HepG2 (cell line): ENCODE results near the gene STIM1. TPM values are rescaled to one million over a fixed set of nuclear protein-coding genes. Genes with fewer than 3 reads are reported as not detected.

Source experiments
- ATAC-seq: fragments of 200-7000 bp; cut with Tn5 transposase; 3 replicates; pipeline ENCODE4 v1.9.1; 2020; ENCODE audit warnings: mild to moderate bottlenecking, moderate library complexity
- BruUV-seq: library from RNA; stranded (reverse); fragments of 400-500 nt; replicated peaks from 2 replicates; lab custom pipeline; 2021; lab: Mats Ljungman, UMichigan
- CTCF ChIA-PET: fragments of 300-600 bp; formaldehyde crosslinking; extraction: SDS; loops from one replicate; lab custom pipeline; 2021; ENCODE audit warnings: low total read pairs, inconsistent platforms, low intra/inter-chr PET ratio; lab: Yijun Ruan, JAX
- POLR2A ChIA-PET: fragments of 350-600 bp; sonication (Branson Sonifier 250); formaldehyde crosslinking; loops from one replicate; lab custom pipeline; 2020; ENCODE audit warnings: antibody characterized with exemption, inconsistent platforms; lab: Yijun Ruan, JAX
- DNase-seq: peaks from one replicate; pipeline ENCODE4 v3.0.0-alpha.2; 2015; ENCODE audit warnings: low spot score
- FAIRE-seq: peaks from 3 replicates; lab custom pipeline; 2011; peaks lifted over from hg19 to GRCh38; lab: Jason Lieb, UNC
- H2AFZ ChIP-seq: one replicate; pipeline ENCODE4 v1.6.1; 2011; ENCODE audit warnings: low read length, inconsistent platforms
- H3K27ac ChIP-seq: fragments of 300-600 bp; 3 replicates; pipeline ENCODE4 v1.8.0; 2011; ENCODE audit warnings: mixed run types, mild to moderate bottlenecking, mixed read lengths, low read length, inconsistent platforms; ENCODE audit not compliant: insufficient read depth; ENCODE audit errors: extremely low read length
- H3K27me3 ChIP-seq, 2 experiments: fragments of 200-600 bp in 1 of 2; 2 replicates in 1 of 2; 3 replicates in 1 of 2; pipeline versions ENCODE4 v1.6.0 to v1.8.0; 2011; ENCODE audit warnings: low read length in 2 of 2, mild to moderate bottlenecking in 2 of 2, moderate library complexity in 2 of 2, inconsistent platforms in 1 of 2; ENCODE audit not compliant: insufficient read depth in 2 of 2, control insufficient read depth in 1 of 2
- H3K36me3 ChIP-seq, 2 experiments: fragments of 200-600 bp in 1 of 2; replicated peaks in 1 of 2; 2 replicates in 1 of 2; 3 replicates in 1 of 2; pipeline versions ENCODE4 v1.5.1 to v1.8.0; 2011; ENCODE audit warnings: low read length in 2 of 2, inconsistent platforms in 1 of 2; ENCODE audit not compliant: insufficient read depth in 2 of 2, control insufficient read depth in 1 of 2
- H3K4me1 ChIP-seq: 2 replicates; pipeline ENCODE4 v1.5.1; 2012; ENCODE audit warnings: low read length, inconsistent platforms; ENCODE audit not compliant: insufficient read depth
- H3K4me2 ChIP-seq: 2 replicates; pipeline ENCODE4 v1.6.0; 2011; ENCODE audit warnings: low read depth, low read length, inconsistent platforms
- H3K4me3 ChIP-seq, 3 experiments: fragments of 200-600 bp in 1 of 3; sonication (generic), shearing (Covaris generic) in 1 of 3; replicated peaks in 1 of 3; 2 replicates each; pipeline ENCODE4 v1.5.1; 2011 to 2016; ENCODE audit warnings: low read length in 3 of 3, inconsistent platforms in 2 of 3, low read depth in 2 of 3, mild to moderate bottlenecking in 2 of 3, control low read depth in 1 of 3, mixed read lengths in 1 of 3; ENCODE audit not compliant: insufficient read depth in 1 of 3
- H3K79me2 ChIP-seq: one replicate; pipeline ENCODE4 v1.6.1; 2011; ENCODE audit warnings: low read length, inconsistent platforms; ENCODE audit not compliant: insufficient read depth
- H3K9ac ChIP-seq: 2 replicates; pipeline ENCODE4 v1.6.0; 2011; ENCODE audit warnings: mild to moderate bottlenecking, low read depth, low read length, inconsistent platforms; ENCODE audit not compliant: insufficient read depth
- H3K9me3 ChIP-seq: 2 replicates; pipeline ENCODE4 v1.5.1; 2012; ENCODE audit warnings: mild to moderate bottlenecking, low read length
- H4K20me1 ChIP-seq: 2 replicates; pipeline ENCODE4 v1.6.0; 2011; ENCODE audit warnings: inconsistent platforms, mild to moderate bottlenecking, low read length, moderate library complexity; ENCODE audit not compliant: insufficient read depth
- AGO1 ChIP-seq: fragments of 200-400 bp; formaldehyde crosslinking; IDR thresholded peaks from 2 replicates; pipeline ENCODE4 v1.6.1; 2017; ENCODE audit warnings: mild to moderate bottlenecking, low read depth, low read length, moderate library complexity; ENCODE audit not compliant: poor library complexity, severe bottlenecking
- FLYWCH1 ChIP-seq: sonication (generic); formaldehyde crosslinking; IDR thresholded peaks from 2 replicates; pipeline ENCODE4 v1.8.1; 2023; ENCODE audit warnings: mild to moderate bottlenecking, missing genetic modification reagents
- HMG20A ChIP-seq: IDR thresholded peaks from 2 replicates; pipeline ENCODE4 v1.6.1; 2016; ENCODE audit warnings: borderline replicate concordance
- KDM3A ChIP-seq: IDR thresholded peaks from 2 replicates; pipeline ENCODE4 v1.6.1; 2018; ENCODE audit warnings: low read depth, missing compliant biosample characterization
- REPIN1 ChIP-seq: sonication (generic); formaldehyde crosslinking; IDR thresholded peaks from 2 replicates; pipeline ENCODE4 v1.8.0; 2022; ENCODE audit warnings: missing genetic modification reagents, low read depth, mild to moderate bottlenecking, borderline replicate concordance
- SETDB1 ChIP-seq: sonication (generic); formaldehyde crosslinking; IDR thresholded peaks from 2 replicates; pipeline ENCODE4 v1.5.1; 2020; ENCODE audit warnings: missing genetic modification reagents, mild to moderate bottlenecking, borderline replicate concordance
- SIN3A ChIP-seq: IDR thresholded peaks from 2 replicates; pipeline ENCODE4 v1.6.1; 2011; ENCODE audit warnings: low read depth, mild to moderate bottlenecking, control low read depth, low read length, borderline replicate concordance
- U2AF1 ChIP-seq: fragments of 200-400 bp; formaldehyde crosslinking; optimal IDR thresholded peaks from 2 replicates; pipeline ENCODE3; 2017; ENCODE audit warnings: mild to moderate bottlenecking, low read depth, low read length
- ZFX ChIP-seq: sonication (generic); formaldehyde crosslinking; IDR thresholded peaks from 2 replicates; pipeline ENCODE4 v1.4.0; 2020; ENCODE audit warnings: mild to moderate bottlenecking, low read depth, missing genetic modification reagents, moderate library complexity
- ZNF30 ChIP-seq: sonication (generic); formaldehyde crosslinking; IDR thresholded peaks from 2 replicates; pipeline ENCODE4 v1.5.0; 2020; ENCODE audit warnings: mild to moderate bottlenecking, missing genetic modification reagents
- ZNF501 ChIP-seq: sonication (generic); formaldehyde crosslinking; IDR thresholded peaks from 2 replicates; pipeline ENCODE4 v1.5.1; 2020; ENCODE audit warnings: mild to moderate bottlenecking, moderate library complexity, missing genetic modification reagents
- ZNF547 ChIP-seq: sonication (generic); formaldehyde crosslinking; IDR thresholded peaks from 2 replicates; pipeline ENCODE4 v1.5.1; 2020; ENCODE audit warnings: mild to moderate bottlenecking, missing genetic modification reagents
- ZNF550 ChIP-seq: sonication (generic); formaldehyde crosslinking; IDR thresholded peaks from 2 replicates; pipeline ENCODE4 v1.4.0; 2020; ENCODE audit warnings: mild to moderate bottlenecking, missing genetic modification reagents, borderline replicate concordance
- ZNF558 ChIP-seq: sonication (generic); formaldehyde crosslinking; IDR thresholded peaks from 2 replicates; pipeline ENCODE4 v1.9.0; 2022; ENCODE audit warnings: mild to moderate bottlenecking, missing genetic modification reagents, borderline replicate concordance
- WGBS: methylation state at CpG from one replicate; pipeline ENCODE4 v1.1.6; 2017; ENCODE audit warnings: low lambda C conversion rate; 5-methylcytosine and 5-hydroxymethylcytosine counted together
- in situ Hi-C: cut with HindIII; loops from 2 replicates; pipeline ENCODE4 v1.10.0; 2017; ENCODE audit warnings: low pct_unique_long_range_greater_than_20kb; ENCODE audit not compliant: extremely low pct_ligation_motif_present
- intact Hi-C: fragments of 100-400 bp; cut with micrococcal nuclease; formaldehyde crosslinking; loops from one replicate; pipeline ENCODE4 v1.10.0; 2022; ENCODE audit not compliant: unreplicated experiment
- polyA plus RNA-seq, 8 experiments: library from polyadenylated mRNA; depleted of rRNA in 3 of 8; stranded (reverse) in 7 of 8; unstranded in 1 of 8; fragments of >200 nt; fragmentation: Illumina TruSeq in 4 of 8; extraction: Trizol in 4 of 8; gene quantifications; 2 replicates each; pipeline versions ENCODE4 v1.2.1 to v1.2.3, GENCODE V29; 2011 to 2016; ENCODE audit warnings: low read depth in 4 of 8, missing spikeins in 1 of 8, mixed read lengths in 1 of 8; ENCODE audit not compliant: insufficient read depth in 1 of 8
- total RNA-seq, 5 experiments: library from RNA; depleted of rRNA; stranded (reverse); fragments of >200 nt; fragmentation: Illumina TruSeq; extraction: Trizol; gene quantifications; 2 replicates each; pipeline ENCODE4 v1.2.3, GENCODE V29; 2016; ENCODE audit warnings: low read depth in 1 of 5
- TF ChIP-seq, protein P1 (sequence below): sonication (generic); formaldehyde crosslinking; IDR thresholded peaks from 2 replicates; pipeline ENCODE4 v1.4.0; 2020; ENCODE audit warnings: mild to moderate bottlenecking, missing genetic modification reagents, borderline replicate concordance
- TF ChIP-seq, protein P2 (sequence below): IDR thresholded peaks from 2 replicates; pipeline ENCODE4 v1.6.1; 2016; ENCODE audit warnings: mild to moderate bottlenecking, missing biosample characterization, missing genetic modification reagents
- TF ChIP-seq, protein P3 (sequence below): IDR thresholded peaks from 2 replicates; pipeline ENCODE4 v1.6.1; 2012; ENCODE audit warnings: inconsistent platforms

STIM1 gene
- total and polyA plus RNA-seq, 2 of the 13 experiments (the other 11 are each of a cell fraction or from before 2014, with no cell fraction given) = 19.2 to 28.5 TPM

DNA sequence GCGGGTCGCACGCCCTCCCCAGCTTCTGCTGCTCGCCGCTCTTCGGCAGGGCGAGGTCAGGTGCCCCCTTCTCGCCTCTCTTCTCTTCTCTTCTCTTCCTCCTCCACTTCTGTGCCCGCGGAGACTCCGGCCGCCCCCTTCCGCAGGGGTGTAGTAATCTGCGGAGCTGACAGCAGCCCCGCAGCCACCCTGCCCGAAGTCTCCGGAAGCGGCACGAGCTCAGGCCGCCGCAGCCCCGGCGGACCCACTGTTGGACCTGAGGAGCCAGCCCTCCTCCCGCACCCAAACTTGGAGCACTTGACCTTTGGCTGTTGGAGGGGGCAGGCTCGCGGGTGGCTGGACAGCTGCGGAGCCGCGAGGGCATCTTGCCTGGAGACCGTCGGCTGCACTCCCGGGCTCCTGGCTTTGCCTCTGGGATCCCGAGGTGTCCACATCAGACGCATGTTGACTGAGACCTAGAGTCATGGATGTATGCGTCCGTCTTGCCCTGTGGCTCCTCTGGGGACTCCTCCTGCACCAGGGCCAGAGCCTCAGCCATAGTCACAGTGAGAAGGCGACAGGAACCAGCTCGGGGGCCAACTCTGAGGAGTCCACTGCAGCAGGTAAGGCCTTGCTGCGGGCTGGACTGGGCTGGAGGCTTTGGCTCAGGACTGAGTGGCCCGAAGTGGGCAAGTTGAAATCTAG lies 486 bp downstream of the STIM1 start:
- ChIA-PET CTCF (interaction anchor here (2.1 kb wide), 1 partner anchor 216 kb away, joined by 30 read pairs; no protein-coding TSS in a partner anchor), POLR2A (interaction anchor here (0.6 to 3.4 kb wide), 17 partner anchors 11 to 477 kb away, joined by 3 to 44 read pairs (median 10); partner anchors contain the start of genes RHOG and ZNF195)
- Histone ChIP-seq H3K79me2 (peaks cover 51% of the 10 kb centered on the region), H3K27ac (peak overlapping the region; percentile 86), H3K27me3 (no peaks in the 10 kb centered on the region; a peak in 1 of 5 replicates), H3K4me1 (peaks cover 57% of the 10 kb centered on the region), H3K4me2 (peak overlapping the region; percentile 92), H3K9me3 (no peaks in the 10 kb centered on the region), H3K36me3 (no peaks in the 10 kb centered on the region), H2AFZ (no peak overlapping the region), H3K4me3 (peak overlapping the region; percentile 76 to 96 (median 87)), H4K20me1 (no peaks in the 10 kb centered on the region), H3K9ac (peak overlapping the region; percentile 82)
- 0% methylated on average over 23 of the region's 40 CpGs for WGBS
- ATAC-seq (peak; percentile 50), FAIRE-seq (no peak), DNase-seq (no peak)
- in situ Hi-C loops = loop anchor here (10.0 kb wide), 1 partner anchor 109 kb away; no protein-coding TSS in a partner anchor
- intact Hi-C loops = loop anchor here (1.0 to 5.0 kb wide), 7 partner anchors 15 to 216 kb away; partner anchors contain the start of gene RHOG
- BruUV-seq = no TSS peak
- 0 out of 2 replicates have a peak, but pooled peaks have one; percentile 64 for TF ChIP-seq SIN3A
- TF ChIP-seq U2AF1 = no peak
- 0 out of 2 replicates have a peak, but pooled peaks have one; percentile 17 for TF ChIP-seq ZNF558
- TF ChIP-seq ZNF550 (CRISPR knock-in tag) = 0 out of 2 replicates have a peak, but pooled peaks have one; percentile 47
- TF ChIP-seq KDM3A (CRISPR knock-in tag) = peak; percentile 65; the same call in 1 of the 2 replicates
- no peak for TF ChIP-seq AGO1
- TF ChIP-seq, protein P1, sequence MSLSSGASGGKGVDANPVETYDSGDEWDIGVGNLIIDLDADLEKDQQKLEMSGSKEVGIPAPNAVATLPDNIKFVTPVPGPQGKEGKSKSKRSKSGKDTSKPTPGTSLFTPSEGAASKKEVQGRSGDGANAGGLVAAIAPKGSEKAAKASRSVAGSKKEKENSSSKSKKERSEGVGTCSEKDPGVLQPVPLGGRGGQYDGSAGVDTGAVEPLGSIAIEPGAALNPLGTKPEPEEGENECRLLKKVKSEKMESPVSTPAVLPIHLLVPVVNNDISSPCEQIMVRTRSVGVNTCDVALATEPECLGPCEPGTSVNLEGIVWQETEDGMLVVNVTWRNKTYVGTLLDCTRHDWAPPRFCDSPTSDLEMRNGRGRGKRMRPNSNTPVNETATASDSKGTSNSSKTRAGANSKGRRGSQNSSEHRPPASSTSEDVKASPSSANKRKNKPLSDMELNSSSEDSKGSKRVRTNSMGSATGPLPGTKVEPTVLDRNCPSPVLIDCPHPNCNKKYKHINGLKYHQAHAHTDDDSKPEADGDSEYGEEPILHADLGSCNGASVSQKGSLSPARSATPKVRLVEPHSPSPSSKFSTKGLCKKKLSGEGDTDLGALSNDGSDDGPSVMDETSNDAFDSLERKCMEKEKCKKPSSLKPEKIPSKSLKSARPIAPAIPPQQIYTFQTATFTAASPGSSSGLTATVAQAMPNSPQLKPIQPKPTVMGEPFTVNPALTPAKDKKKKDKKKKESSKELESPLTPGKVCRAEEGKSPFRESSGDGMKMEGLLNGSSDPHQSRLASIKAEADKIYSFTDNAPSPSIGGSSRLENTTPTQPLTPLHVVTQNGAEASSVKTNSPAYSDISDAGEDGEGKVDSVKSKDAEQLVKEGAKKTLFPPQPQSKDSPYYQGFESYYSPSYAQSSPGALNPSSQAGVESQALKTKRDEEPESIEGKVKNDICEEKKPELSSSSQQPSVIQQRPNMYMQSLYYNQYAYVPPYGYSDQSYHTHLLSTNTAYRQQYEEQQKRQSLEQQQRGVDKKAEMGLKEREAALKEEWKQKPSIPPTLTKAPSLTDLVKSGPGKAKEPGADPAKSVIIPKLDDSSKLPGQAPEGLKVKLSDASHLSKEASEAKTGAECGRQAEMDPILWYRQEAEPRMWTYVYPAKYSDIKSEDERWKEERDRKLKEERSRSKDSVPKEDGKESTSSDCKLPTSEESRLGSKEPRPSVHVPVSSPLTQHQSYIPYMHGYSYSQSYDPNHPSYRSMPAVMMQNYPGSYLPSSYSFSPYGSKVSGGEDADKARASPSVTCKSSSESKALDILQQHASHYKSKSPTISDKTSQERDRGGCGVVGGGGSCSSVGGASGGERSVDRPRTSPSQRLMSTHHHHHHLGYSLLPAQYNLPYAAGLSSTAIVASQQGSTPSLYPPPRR (CRISPR knock-in tag) = peak; percentile 38; the same call in 1 of the 2 replicates
- no peak for TF ChIP-seq SETDB1 (CRISPR knock-in tag)
- TF ChIP-seq, protein P2, sequence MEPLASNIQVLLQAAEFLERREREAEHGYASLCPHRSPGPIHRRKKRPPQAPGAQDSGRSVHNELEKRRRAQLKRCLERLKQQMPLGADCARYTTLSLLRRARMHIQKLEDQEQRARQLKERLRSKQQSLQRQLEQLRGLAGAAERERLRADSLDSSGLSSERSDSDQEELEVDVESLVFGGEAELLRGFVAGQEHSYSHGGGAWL (CRISPR knock-in tag) = peak; percentile 77; the same call in 1 of the 2 replicates
- TF ChIP-seq, protein P3, sequence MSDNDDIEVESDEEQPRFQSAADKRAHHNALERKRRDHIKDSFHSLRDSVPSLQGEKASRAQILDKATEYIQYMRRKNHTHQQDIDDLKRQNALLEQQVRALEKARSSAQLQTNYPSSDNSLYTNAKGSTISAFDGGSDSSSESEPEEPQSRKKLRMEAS = peak; percentile 50; the same call in 1 of the 2 replicates
- 0 out of 2 replicates have a peak, but pooled peaks have one; percentile 42 for TF ChIP-seq ZNF547 (CRISPR knock-in tag)
- 0 out of 2 replicates have a peak, but pooled peaks have one; percentile 4 for TF ChIP-seq HMG20A (CRISPR knock-in tag)
- TF ChIP-seq ZFX (CRISPR knock-in tag) = 0 out of 2 replicates have a peak, but pooled peaks have one; percentile 55
- 0 out of 2 replicates have a peak, but pooled peaks have one; percentile 71 for TF ChIP-seq FLYWCH1 (CRISPR knock-in tag)
- 0 out of 2 replicates have a peak, but pooled peaks have one; percentile 12 for TF ChIP-seq ZNF501 (CRISPR knock-in tag)
- no peak for TF ChIP-seq REPIN1
- TF ChIP-seq ZNF30 (CRISPR knock-in tag) = 0 out of 2 replicates have a peak, but pooled peaks have one; percentile 28
